ENCODE measurements around the gene DDX39B. TPM values are rescaled to one million over a fixed set of nuclear protein-coding genes. Genes with fewer than 3 reads are reported as not detected.

Gene DDX39B
- total and polyA plus RNA-seq, 9 of the 15 experiments (the other 6 are each of a cell fraction or from before 2014, with no cell fraction given), result 479 to 869 (median 592) TPM

GRCh38 chr6:31546339-31546957 is 4.6 kb upstream of the DDX39B start, which contains the start of gene ATP6V1G2 (continued):
- 0 out of 2 replicates have a peak, but pooled peaks have one; percentile 57 for TF ChIP-seq KLF16 (IDR thresholded peaks at IDR 0.05)
- TF ChIP-seq ELF2 (CRISPR knock-in tag; IDR thresholded peaks at IDR 0.05), result no peak
- TF ChIP-seq BRD9 (IDR thresholded peaks at IDR 0.05; ENCODE audit: low read depth, partially characterized antibody), result no peak
- no peak; the same call in 1 of the 2 replicates for TF ChIP-seq TEAD4 (IDR thresholded peaks at IDR 0.05; ENCODE audit: low read length)
- TF ChIP-seq TEAD4 (CRISPR knock-in tag; IDR thresholded peaks at IDR 0.05; ENCODE audit: borderline replicate concordance), result no peak
- TF ChIP-seq ZNF146 (CRISPR knock-in tag; IDR thresholded peaks at IDR 0.05; ENCODE audit: unreplicated experiment), result no peak
- TF ChIP-seq SRSF9 (IDR thresholded peaks at IDR 0.05; ENCODE audit: borderline replicate concordance, low read depth, low read length), result no peak
- peak; percentile 79; the same call in 1 of the 2 replicates for TF ChIP-seq HMBOX1 (IDR thresholded peaks at IDR 0.05)
- TF ChIP-seq ZNF696 (CRISPR knock-in tag; conservative IDR thresholded peaks at IDR 0.05), result no peak
- no peak for TF ChIP-seq NONO (IDR thresholded peaks at IDR 0.05; ENCODE audit: low read depth in 2 of 2, low read length in 1 of 2)
- no peak; the same call in 1 of the 2 replicates for TF ChIP-seq GATAD2B (IDR thresholded peaks at IDR 0.05; ENCODE audit: borderline replicate concordance)
- no peak for TF ChIP-seq PHB2 (IDR thresholded peaks at IDR 0.05; ENCODE audit: low read depth)
- no peak for TF ChIP-seq RHOXF2B (CRISPR knock-in tag; conservative IDR thresholded peaks at IDR 0.05)
- no peak for TF ChIP-seq NFIC (IDR thresholded peaks at IDR 0.05)
- TF ChIP-seq DIDO1 (tag; IDR thresholded peaks at IDR 0.05; ENCODE audit: low read depth), result no peak
- TF ChIP-seq IRF1 (CRISPR knock-in tag; IDR thresholded peaks at IDR 0.05; ENCODE audit: borderline replicate concordance), result no peak
- TF ChIP-seq ZNF124 (CRISPR knock-in tag; IDR thresholded peaks at IDR 0.05), result no peak
- peak; percentile 88 for TF ChIP-seq ZEB2 (IDR thresholded peaks at IDR 0.05)
- TF ChIP-seq ZNF785 (CRISPR knock-in tag; IDR thresholded peaks at IDR 0.05), result no peak
- TF ChIP-seq, protein P1, sequence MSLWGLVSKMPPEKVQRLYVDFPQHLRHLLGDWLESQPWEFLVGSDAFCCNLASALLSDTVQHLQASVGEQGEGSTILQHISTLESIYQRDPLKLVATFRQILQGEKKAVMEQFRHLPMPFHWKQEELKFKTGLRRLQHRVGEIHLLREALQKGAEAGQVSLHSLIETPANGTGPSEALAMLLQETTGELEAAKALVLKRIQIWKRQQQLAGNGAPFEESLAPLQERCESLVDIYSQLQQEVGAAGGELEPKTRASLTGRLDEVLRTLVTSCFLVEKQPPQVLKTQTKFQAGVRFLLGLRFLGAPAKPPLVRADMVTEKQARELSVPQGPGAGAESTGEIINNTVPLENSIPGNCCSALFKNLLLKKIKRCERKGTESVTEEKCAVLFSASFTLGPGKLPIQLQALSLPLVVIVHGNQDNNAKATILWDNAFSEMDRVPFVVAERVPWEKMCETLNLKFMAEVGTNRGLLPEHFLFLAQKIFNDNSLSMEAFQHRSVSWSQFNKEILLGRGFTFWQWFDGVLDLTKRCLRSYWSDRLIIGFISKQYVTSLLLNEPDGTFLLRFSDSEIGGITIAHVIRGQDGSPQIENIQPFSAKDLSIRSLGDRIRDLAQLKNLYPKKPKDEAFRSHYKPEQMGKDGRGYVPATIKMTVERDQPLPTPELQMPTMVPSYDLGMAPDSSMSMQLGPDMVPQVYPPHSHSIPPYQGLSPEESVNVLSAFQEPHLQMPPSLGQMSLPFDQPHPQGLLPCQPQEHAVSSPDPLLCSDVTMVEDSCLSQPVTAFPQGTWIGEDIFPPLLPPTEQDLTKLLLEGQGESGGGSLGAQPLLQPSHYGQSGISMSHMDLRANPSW (CRISPR knock-in tag; IDR thresholded peaks at IDR 0.05), result 0 out of 2 replicates have a peak, but pooled peaks have one; percentile 50
- TF ChIP-seq ZNF436 (CRISPR knock-in tag; IDR thresholded peaks at IDR 0.05), result no peak
- TF ChIP-seq ZSCAN29 (IDR thresholded peaks at IDR 0.05), result no peak
- no peak for TF ChIP-seq E2F6 (IDR thresholded peaks at IDR 0.05; ENCODE audit: borderline replicate concordance in 1 of 2, extremely low read depth in 1 of 2, insufficient read depth in 1 of 2, insufficient read length in 1 of 2, low read depth in 1 of 2, low read length in 1 of 2, poor library complexity in 1 of 2, severe bottlenecking in 1 of 2)
